Adipose tissue (tissue), 3 donors: ENCODE results near the gene RNASE13. TPM values are rescaled to one million over a fixed set of nuclear protein-coding genes. Genes with fewer than 3 reads are reported as not detected.

Experiments
- H3K27ac ChIP-seq: one replicate; pipeline ENCODE4 v1.5.1; 2013; ENCODE audit warnings: low read depth, low read length
- WGBS, 3 donors: extraction: QIAGEN DNeasy Blood & Tissue Kit; methylation state at CpG; one replicate each; pipeline ENCODE4 v1.1.7; 2013; 5-methylcytosine and 5-hydroxymethylcytosine counted together
- polyA plus RNA-seq, 3 donors: library from polyadenylated mRNA; stranded (reverse); fragments of 200-250 nt; gene quantifications; one replicate each; pipeline ENCODE4 v1.2.3, GENCODE V29; 2013
- donor health status: healthy with polysubstance abuse.
- donor health status: Bipolar disorder and iron deficiency.
- donor health status: healthy.

RNASE13 gene
- polyA plus RNA-seq, 3 donors, result not detected

DNA sequence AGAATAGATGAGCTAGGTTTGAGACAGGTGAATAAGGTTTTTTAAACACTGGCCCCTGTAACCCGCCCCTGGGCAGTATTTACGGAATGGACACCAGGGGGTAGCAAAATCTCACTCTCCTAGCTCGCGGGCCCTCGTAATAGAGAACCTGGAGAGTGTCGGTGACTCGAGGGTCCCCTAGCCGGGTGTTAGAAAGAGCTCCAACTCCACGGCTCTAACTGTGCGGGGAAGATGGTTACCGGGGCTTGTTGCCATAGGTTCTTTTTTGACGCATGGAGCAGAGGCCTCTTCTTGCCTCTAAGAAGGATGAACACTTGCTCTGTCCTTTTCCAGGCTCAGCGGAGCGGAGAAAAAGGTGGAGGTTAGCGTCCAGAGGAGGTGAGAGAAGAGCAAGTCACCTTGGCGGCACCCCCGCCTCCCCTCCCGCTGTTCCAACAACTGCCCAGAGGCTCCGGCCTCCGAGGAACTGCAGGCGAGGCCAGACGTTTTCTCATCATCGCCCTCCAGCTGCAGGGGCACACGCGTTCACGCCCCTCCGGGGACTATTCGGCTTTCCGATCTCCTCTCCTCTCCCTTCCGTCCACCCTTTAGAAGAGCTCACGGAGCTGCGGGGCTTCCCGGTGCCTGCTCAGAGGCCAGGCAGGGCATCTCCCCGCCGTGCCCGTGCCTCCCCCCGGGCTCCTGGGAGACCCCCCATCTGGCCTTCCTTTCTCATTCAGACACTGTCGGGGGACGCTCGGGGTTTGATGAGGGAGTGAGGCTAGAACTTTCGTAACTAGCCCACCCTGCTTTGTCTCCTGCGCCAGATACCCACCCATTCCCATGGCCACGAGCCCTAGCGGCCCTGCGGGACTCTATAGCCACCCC lies 34.1 kb upstream of the RNASE13 start:
- 1 to 9% (median 2%) methylated on average over 45 of the region's 45 CpGs for WGBS, 3 donors

DNA sequence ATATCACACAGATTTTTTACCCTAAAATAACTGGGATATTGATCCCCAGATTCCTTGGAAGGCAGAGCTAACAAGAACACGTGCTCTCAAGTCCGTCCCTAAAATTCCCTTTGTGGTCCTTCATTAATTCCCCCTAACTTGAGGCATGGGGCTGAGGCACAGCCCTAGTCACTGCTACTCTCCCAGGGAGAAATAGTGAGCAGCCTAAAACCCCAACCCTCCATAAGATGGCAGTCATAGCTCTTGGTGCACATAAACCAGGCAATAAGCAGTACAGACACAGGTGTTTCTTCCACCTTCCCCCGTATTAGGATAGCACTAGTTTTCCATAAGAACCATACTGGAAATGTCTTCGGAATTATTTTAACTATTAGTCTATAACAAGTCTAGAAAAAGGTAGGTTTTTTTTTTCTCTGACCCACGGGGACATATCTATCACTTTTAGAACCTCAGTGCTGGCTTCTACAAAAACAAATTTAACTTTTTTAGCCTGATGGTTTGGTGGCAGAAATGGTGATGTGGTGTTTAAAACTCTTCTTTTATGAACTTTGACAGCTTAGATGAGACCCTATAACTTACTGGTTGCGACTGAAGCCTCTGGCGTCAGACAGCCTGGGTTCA lies 32.4 kb upstream of the RNASE13 start:
- WGBS, 3 donors, result 65 to 84% (median 84%) methylated on average over 7 of the region's 7 CpGs

More for the DNA sequence above, 34.1 kb upstream of the RNASE13 start:
- H3K27ac ChIP-seq, result no peak overlapping the region

DNA sequence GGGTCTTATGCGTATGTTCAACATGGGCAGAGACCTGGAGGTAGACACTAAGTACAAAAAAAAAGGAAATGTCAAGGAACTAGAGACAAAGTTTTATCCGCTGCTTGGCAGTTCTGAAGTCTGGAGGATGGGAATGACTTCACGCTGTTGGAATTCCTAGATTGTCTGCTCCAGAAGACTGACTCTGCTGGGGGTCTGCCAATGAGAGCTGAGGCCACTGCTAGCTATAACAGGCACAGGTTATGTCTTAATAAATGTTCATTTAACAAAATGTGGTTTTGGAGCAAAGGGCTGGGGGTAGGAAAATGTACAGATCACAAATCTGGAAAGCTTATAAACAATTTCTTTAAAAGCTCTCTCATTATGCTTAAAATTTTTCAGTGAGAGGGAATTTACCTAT lies 28.9 kb upstream of the RNASE13 start:
- H3K27ac ChIP-seq, result no peak overlapping the region
- WGBS, 3 donors, result 59 to 81% (median 61%) methylated on average over 3 of the region's 3 CpGs

More for the DNA sequence above, 32.4 kb upstream of the RNASE13 start:
- no peak overlapping the region for H3K27ac ChIP-seq

DNA sequence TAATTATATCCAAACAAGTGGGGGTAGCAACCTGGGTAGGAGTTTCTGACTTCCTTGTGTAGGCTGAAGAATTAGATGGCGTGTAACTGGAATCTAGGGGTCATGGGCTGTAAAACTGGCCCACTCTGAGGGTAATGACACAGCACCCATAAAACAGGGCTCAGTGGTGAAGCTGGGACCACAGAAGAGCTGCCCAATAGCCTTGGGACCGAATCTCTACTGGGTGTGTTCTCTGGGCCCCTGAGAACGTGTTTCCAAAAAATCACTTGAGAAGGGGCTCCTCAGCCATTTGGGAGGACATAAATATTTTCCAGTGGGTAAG lies 26.7 kb upstream of the RNASE13 start:
- 85 to 94% (median 90%) methylated on average over 3 of the region's 3 CpGs for WGBS, 3 donors
- H3K27ac ChIP-seq, result no peak overlapping the region

DNA sequence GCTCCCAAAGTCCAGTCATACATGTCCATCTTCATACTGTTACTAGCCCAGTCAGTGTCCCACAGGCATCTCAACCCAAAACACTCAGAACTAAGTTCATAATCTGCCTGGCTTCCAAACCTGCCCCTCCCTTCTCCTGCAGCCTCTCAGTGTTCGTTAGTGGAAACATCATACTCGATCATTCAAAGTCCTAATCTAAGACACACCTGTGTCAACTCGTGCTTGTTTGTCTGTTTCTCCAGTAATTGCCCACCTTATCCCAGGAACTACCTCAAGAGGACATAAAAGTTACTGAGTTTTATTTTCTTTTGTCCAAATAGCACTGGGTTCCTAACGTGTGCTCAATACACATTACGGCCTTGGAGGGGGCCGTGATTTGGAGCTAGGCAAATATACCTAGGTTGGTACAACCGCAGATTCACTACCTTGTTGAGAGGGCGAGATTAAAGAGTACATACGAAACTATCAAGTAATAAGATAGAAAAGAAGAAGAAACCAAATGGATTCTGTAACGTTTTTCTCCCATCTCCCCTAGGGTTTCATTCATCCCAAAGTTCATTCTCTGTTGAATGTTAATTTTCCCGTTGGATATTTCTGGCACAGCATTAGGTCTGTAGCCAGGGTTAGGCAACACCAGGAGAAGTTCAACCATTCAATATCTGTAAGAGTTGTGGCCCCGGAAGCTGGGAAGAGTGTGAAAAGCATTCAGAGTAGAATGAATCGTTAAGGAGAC lies 26.2 kb upstream of the RNASE13 start:
- WGBS, 3 donors, result 32 to 77% (median 71%) methylated on average over 13 of the region's 13 CpGs
- H3K27ac ChIP-seq, result no peak overlapping the region

DNA sequence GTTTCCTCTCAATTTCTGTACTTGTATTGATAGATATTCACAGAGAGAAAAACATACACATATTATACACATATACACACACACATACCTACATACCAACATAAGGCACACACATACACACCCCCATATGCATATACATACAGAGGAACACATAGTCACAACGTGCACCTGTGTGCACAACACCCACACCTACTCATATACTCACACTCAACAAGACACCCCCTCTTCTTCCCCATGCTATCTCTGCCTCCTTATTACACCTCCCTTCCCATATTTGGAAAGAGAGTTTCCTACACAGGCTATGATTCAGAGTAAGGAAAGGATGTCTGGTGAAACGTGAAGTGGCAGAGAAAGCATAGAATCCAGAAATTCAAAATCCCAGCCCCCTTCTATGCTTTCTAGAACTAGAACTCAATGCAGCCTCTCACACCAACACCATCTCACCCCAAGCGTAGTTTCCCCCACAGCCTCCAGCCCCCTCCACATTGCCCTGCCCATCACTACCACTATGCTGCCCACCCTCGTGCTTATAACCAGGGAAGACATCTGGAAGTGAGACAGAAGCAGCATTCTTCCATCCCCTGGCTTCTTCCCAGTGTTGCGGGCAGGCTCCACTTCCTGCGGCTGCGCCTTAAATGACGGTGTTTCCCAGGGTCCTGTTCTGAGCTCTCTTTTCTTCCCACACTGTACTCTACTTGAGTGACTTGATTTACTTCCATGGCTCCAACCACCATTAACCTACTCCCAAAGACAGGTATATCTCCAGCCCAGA lies 25.4 kb upstream of the RNASE13 start:
- H3K27ac ChIP-seq, result no peak overlapping the region
- 68 to 82% (median 76%) methylated on average over 8 of the region's 8 CpGs for WGBS, 3 donors

DNA sequence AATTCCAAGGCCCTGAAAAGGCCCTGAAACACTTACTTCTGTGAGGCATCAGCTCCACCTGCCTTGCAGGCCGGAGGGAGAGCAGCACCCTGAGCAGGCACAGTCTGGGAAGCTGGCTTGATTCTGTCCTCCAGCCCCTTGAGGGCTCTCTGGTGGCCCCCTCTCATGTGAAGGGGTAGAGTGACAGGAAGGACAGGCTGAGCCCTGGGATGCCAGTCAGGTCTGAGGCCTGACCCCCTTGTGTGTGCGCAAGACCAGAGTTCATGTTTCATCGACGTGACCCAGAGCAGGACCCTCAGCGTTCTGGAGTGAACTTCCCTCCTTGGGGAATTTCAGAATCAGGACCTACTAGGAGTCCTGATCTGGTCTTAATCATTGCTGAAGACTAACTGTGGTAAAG lies 24.3 kb upstream of the RNASE13 start:
- no peak overlapping the region for H3K27ac ChIP-seq
- WGBS, 3 donors, result 86 to 92% (median 89%) methylated on average over 5 of the region's 5 CpGs

DNA sequence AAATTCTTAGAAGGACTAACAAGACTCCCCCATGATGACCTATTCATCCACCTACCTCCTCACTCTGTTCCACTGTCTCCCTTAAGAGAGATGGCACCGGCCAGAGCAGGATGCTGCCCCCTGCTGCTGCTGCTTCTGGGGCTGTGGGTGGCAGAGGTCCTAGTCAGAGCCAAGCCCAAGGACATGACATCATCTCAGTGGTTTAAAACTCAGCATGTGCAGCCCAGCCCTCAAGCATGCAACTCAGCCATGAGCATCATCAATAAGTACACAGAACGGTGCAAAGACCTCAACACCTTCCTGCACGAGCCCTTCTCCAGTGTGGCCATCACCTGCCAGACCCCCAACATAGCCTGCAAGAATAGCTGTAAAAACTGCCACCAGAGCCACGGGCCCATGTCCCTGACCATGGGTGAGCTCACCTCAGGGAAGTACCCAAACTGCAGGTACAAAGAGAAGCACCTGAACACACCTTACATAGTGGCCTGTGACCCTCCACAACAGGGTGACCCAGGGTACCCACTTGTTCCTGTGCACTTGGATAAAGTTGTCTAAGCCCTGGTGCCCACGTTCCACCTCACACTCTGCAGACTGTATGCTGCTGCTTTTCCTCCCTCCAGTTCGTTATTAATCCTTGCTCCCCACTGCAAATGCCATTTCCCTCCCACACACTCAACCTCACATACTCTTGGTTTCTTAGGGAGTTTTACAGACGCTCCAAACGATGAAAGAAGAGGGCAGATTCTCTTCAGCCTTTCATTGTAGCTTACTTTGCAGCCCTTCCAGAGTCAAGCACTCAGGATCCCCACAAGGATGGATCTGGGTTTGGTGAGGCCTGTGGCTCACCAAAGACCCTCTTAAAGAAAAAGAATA lies 23.4 kb upstream of the RNASE13 start, which contains the start of gene RNASE8:
Gene RNASE8 (plus strand): TSS at position 20 of the 873 bp plus-strand sequence. CDS start 71 bp downstream, at position 91.
- 70 to 77% (median 71%) methylated on average over 8 of the region's 8 CpGs for WGBS, 3 donors
- no peak within 1 kb of the TSS for H3K27ac ChIP-seq

DNA sequence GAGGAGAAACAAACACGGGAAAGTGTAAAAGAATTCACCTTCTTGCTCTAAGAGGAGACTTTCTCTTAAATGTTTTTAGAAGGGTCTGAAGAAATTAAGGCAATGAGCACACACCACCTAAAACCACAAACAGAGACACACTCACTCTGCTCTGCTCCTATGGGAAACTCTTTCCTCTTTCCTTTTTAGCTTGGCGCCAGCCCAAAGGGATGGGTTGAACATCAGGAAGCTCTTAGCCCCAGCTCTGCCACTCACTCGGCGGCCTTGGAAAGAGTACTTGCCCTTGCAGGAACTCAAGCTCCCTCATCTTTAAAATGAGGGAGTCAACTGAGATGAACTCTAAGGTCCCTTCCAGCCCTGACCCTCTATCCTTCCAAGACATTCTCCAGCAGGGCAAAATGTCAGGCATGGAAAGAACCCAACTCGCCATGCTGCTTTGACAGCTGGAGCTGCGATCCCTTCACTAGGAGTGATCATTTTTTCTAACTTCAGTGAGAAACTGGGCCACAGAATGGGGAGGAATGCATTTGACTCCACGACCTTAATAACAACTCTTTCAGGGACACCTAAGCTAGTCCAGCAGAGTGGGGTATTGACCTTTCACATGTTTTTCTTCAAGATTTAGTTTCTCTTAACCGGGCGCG lies 22.0 kb upstream of the RNASE13 start:
- H3K27ac ChIP-seq, result no peak overlapping the region
- 73 to 79% (median 77%) methylated on average over 10 of the region's 10 CpGs for WGBS, 3 donors

DNA sequence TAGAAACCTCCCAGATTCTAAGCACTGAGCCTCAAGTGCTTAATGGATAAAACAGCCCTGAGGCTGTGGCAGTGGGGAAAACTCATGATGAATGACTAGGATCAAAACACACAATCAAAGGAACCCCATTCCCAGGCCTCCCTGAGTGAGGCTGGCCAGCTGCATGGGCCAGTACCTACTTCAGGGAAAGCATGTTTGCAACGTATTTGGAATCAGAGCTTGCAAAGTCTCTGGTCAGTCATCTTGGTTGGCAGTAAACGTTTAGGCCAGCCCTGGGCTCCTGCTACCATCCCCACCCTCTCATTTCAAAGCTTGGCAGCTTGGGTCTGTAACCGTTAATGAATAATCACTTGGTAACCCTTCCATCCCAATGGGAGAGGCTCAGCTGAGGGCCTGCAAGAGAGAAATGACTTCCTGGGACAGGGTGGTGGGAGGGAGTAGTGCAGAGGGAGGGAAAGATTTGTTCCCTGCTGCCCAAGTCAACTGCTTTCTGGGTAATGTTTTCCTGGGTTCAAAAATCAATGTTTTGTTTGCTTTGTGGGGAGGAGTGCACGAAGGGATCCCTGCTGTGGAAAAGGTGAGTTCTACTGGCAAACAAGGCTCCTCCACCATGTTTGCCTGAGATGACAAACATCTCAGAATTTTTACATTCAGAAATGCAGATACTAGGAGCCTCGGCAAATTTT lies 21.0 kb upstream of the RNASE13 start:
- no peak overlapping the region for H3K27ac ChIP-seq
- WGBS, 3 donors, result 36 to 74% (median 62%) methylated on average over 5 of the region's 5 CpGs

DNA sequence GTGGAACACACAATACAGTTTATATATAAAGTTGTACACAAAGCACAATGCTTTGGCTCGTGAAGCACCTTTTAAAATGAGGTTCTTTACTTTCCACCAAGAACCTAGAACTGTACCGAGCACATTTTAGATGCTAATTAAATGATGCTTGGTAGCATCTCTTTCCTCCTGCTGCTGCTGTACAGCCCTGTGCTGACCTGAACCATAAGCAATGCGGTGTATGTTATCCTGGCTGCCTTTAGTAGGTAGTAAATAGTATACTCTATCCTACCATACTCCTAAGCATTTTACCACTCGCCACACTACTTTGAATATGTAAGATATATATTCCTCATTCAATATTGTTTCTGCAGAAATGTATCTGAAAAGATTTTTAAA lies 20.1 kb upstream of the RNASE13 start:
- 63 to 78% (median 71%) methylated on average over 4 of the region's 4 CpGs for WGBS, 3 donors
- H3K27ac ChIP-seq, result no peak overlapping the region

DNA sequence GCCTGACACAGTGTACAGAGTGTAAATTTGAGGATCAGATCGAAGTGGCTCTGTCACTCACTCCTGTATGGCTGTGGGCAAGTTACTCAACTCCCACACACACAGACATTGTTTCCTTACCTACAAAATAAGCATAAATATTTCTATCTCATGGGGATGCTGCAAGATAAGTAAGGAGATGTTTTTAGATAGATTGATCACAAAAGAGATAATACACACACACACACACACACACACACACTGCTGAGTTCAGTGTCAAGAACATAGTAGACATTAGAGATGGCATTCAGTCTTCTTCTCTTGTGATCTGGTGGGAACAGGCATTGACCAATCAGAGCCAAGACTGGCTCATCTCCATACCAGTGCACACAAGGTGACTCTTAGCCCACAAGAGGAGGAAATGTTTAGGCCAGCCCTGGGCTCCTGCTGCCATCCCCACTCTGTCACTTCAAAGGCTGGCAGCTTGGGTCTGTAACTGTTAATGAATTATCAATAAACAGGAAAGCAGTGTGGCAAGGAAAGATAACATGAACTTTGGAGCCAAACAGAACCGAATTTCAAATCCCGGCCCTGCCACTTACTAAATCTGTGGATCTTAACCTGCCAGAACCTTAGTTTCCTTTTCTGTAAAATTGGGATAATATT lies 19.6 kb upstream of the RNASE13 start:
- no peak overlapping the region for H3K27ac ChIP-seq
- 31 to 71% (median 71%) methylated on average over 3 of the region's 3 CpGs for WGBS, 3 donors

DNA sequence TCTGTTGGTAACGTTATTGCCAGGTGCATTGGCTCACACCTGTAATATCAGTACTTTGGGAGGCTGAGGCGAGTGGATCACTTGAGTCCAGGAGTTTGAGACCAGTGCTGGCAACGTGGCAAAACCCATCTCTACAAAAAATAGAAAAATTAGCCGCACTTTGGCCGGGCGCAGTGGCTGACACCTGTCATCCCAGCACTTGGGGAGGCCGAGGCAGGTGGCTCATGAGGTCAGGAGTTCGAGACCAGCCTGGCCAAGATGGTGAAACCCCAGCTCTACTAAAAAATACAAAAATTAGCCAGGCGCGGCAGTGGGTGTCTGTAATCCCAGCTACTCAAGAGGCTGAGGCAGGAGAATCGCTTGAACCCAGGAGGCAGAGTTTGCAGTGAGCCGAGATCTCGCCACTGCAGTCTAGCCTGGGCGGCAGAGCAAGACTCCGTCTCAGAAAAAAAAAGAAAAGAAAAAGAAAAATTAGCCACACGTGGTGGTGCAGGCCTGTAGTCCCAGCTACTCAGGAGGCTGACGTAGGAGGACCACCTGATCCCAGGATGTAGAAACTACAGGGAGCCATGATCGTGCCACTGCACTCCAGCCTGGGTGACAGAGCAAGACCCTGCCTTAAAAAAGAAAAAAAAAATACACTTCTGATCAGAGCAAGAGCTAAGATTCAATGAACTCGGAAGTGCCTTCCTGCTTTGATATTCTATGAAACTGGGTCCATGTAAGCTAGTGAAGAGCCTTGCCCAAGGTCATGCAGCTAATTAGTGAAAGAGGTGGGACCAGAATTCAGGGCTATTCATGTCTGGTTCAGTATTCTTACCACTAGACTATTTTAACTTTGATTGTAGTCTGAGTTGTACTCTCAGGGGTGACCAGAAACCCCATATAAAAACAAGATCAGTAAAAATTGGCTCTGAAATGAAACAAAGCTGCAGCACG lies 18.8 kb upstream of the RNASE13 start:
- H3K27ac ChIP-seq, result no peak overlapping the region
- WGBS, 3 donors, result 86 to 93% (median 92%) methylated on average over 20 of the region's 20 CpGs

DNA sequence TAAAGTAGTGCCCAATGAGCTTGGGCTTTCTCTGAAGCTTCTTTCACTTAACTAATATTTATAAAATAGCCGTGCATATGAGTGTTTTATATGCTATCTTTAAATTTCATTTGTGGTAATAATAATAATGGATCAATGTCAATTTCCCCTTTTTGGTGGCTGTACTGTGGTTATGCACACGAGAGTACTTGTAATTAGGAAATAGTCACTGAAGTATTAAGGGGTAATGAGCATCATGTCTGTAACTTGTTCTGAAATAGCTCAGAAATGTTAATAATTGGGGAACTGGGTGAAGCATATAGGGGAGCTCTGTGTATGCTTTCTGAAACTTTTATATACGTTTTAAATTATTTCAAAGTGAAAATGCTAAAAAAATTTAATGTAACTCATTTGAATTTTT lies 16.0 kb upstream of the RNASE13 start:
- H3K27ac ChIP-seq, result no peak overlapping the region
- WGBS, 3 donors, result 57 to 72% (median 58%) methylated on average over 3 of the region's 3 CpGs

DNA sequence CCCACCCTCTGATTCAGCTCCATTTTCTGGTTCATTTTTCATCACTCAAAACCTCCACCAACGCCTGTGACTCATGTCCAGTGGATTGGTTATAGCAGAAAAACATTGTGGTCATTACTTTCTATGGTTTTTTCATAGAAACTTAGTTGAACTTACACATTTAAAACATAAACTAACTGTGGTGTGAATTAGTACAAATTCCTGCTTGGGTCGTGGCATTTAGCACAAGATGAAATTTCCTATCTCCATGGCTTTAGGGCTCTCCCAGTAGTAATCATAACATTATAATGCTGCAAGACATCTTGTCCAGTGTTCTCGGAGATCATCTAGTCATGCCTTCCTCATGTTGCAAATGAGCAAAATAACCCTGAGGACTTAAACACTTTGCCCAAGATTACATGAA lies 14.7 kb upstream of the RNASE13 start:
- H3K27ac ChIP-seq, result no peak overlapping the region
- WGBS, 3 donors, result 79 to 87% (median 82%) methylated on average over 3 of the region's 3 CpGs
